GM19239 (cell line): Measurements from ENCODE around the gene RASD1.

ENCODE experiments used
- DNase-seq: peaks from one replicate; pipeline ENCODE4 v3.0.0; 2011; ENCODE audit warnings: low spot score; ENCODE audit not compliant: insufficient read length
- FAIRE-seq: peaks from 2 replicates; lab custom pipeline; 2011; peaks lifted over from hg19 to GRCh38; lab: Jason Lieb, UNC

Gene RASD1, protein sequence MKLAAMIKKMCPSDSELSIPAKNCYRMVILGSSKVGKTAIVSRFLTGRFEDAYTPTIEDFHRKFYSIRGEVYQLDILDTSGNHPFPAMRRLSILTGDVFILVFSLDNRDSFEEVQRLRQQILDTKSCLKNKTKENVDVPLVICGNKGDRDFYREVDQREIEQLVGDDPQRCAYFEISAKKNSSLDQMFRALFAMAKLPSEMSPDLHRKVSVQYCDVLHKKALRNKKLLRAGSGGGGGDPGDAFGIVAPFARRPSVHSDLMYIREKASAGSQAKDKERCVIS

DNA sequence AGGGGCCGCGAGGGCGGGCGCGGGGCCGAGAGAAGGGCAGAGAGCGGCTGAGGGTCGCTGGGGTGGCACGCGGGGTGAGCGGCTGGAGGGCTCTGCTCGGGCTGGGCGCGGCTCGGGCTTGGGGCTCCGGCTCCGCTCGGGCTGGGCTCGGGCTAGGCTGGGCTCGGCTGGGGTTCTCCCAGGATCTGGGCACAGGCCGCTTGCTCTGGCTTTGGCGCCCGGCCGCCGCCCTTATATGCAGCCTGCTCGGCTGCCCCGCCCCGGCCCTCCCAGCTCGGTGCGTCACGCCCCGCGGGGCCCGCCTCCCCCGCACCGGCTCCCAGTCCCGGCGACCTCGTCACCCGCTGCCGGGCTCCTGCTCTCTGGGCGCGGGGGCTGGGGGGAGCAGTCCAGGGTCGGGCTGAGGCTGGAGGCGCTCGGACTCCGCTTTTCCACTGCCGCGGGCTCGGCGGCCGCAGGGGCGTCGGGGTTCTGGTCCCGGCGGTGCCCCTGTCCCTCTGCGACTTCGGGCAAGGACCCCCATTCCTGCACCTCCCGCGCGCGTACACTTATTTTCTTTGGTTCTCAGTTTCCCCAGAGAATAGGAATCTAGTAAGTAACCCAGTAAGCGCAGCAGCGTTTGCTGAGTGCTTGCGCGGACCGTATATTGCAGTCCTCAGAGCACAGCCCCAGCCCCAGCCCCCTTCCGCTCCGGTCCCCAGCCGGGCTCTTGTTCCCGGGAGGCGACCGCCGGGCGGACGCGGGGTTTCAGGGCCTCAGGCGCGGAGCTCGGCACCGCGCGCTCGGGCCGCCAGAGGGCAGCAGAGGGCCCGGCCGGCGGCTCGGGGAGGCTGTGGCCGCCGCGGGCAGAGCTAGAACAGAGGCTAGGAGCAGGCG, at the start of gene RASD1:
Gene RASD1, minus strand, starts transcription at position 207 of the 876 bp plus-strand sequence. CDS start 214 bp downstream, outside the sequence.
- peak; percentile 97 for DNase-seq
- peak; percentile 68 for FAIRE-seq

DNA sequence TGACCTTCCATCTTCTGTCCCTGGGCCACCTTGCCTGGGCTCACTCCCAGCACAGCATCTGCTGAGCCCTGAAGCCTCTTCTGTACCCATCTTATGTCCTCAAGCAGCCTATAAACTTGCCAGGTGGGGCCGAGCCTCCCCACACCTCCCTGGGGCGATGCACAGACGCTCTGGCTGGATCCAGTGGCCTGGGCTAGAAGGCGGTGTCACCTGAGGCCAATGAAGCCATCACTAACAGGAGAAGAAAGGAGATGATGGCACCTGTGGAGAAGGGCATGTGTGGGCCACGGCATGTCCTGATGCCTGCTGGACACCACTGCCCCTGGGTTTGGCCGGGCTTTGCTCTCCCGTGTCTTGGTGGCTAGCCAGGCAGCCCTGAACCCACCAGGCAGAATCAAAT, 49.8 kb upstream of the RASD1 start:
- no peak for DNase-seq
- no peak for FAIRE-seq

DNA sequence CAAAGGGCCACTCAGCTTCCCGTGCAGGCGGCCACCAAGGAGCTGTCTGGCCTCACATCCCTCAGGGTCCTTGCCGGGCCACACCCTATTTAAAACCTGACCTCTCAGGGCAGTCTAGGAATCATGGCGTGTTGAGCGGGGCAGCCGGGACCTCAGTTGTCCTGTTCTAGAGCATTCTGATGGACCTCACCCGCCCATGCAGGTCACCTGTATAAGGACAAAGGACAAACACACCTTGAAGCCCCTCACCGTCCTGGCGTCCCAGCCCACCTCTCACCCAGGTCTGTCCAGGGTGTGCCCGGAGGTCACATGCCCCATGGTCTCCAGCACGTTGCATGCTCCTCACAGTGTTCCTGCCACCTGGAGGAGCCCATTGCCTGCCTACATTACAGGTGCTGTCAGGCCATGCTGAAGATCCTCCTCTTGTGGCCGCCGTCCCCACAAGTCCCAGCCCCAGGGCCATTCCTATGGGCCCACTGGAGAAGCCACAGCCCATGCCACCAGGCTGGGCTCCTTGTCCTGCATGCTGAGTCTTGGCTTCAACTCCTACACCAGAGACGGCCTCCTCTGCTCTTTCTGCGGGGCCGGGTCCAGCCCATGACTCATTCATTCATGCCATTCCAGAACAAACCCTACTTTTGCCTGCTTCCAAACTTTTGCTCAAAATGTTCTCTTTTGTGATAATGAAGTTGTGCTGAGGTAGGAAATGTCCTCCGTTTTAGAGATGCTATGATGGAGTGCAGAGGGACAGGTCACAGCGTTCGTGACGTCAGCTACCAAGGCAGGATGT, 49.0 kb upstream of the RASD1 start:
- no peak for FAIRE-seq
- DNase-seq, result no peak

DNA sequence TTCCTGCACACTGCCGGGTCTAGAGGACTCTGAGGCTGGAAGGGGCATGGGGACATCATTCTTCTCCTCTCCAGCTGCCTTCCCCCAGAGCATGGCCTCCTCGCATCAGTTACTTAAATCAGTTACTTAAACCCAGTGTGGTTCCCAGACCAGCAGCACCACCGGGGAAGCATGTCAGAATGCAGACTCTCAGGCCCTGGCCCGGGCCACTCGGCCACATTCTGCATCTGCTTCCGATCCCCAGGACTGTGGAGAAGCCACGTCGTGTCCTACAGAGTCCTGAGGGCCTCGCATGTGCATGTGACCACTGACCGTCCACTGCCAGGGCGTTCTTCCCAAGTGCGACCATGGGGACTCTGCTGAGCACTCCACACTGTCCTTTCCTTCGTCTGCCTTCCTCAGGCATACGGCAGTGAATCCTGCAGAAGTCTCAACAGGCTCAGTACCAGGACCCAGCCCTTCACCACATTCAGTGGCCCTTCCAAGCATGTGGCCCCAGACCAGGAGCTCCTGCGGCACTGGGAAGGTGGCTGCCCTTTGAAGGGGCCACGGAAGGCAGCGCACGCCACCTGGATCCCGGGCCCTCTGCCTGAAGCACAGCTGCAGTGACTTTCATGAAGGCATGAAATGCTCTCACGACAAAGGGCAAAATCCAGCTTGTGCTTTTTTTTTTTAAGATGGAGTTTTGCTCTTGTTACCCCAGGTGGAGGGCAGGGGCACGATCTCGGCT, 46.9 kb upstream of the RASD1 start:
- DNase-seq (no peak), FAIRE-seq (no peak)

DNA sequence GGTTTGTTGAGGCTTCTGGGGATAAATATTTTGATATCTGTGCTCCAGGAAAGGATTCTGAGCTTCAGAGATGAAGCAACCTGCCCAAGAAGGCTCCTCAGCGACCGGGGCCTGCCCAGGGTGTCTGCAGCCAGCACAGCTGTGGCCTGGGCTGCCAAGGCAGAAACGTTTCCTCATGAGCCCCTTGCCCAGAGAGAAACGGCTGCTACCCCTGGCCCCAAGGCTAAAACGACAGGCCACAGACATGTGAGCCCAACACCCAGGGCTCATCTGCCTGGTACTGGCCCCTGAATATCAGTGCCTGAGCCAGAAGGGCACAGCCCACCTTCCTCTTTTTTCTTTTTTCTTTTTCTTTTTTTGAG, 45.4 kb upstream of the RASD1 start:
- DNase-seq, result no peak
- FAIRE-seq, result no peak

DNA sequence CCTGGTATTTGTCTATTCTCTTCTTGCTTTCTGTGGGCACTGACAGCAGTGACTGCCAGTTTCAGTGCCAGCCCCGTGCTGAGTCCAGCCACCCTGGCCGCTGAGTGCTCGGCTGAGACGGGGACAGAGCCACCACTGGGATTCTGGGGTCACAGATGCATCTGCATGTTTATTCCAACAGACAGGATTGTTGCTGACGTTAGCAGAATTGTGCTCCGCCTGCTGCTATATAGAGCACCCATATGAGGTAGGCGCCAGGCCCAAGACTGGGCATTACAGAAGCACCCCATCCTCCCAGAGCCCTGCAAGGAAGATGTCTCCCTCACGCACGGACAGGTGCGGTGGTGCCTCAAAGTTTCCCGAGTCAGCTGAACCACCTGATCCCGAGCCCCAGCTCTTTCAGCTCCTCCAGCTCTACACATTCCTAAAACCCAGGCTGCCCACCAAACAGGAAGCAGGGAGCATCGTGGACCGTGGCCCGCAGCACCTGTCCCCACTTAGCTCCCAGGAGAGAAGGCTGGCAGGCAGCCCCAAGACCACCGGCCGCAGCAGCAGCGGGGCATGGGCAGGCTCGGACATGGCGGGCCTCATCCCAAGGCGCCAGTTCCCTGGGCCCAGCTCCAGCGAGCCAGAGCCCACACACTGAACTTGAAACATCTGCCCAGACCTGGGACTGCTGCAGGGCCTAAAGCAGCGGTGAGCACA, 44.9 kb upstream of the RASD1 start:
- no peak for FAIRE-seq
- DNase-seq, result no peak

DNA sequence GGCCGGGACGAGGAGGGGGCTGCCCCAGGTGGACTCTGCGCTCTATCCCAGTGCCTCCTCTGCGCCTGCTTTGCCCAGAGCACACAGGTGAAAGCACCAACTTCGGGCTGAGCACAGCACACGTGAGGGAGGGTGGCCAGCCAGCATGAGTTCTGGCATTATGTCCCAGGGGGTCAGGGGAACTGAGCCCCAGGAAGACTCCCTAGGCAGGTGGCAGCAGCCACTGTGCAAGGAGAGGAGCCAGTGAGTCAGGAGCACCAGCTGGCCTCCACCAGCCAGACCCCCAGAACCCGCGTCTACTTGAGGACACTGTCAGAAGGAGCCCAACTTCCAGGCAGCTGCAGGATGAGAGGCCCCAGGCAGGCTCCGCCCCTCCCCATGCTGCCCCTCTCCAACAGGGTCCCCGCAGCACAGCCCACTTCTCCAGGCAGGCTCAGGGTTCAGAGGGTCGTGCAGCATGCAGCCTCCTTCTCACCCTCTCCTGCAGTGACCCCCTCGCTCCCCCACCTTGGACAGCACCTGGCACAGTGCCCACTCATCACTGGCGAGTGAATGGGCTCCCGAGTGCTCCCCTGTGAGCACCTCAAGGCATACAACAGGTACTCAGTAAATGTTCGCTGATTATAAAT, 44.2 kb upstream of the RASD1 start:
- FAIRE-seq, result no peak
- DNase-seq, result no peak

DNA sequence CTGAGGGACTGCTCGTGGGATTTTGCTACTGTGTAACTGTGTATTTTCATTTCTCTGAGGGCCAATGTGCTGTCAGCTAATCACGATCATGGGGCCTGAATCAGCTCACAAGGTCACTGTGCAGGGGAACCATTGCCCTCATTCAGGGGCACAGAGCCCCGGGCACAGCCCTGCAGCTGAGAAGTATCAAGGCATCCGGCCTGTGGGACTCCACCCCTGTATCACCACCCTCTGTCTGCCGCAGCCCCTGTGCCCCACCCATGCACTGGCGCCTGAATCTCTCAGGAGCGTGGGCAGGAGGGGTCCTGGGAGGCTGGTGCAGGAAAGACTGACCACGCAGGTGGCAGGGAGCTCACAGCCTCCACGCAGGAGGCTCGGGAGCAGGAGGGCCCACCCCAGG, 43.4 kb upstream of the RASD1 start:
- FAIRE-seq (no peak), DNase-seq (no peak)

DNA sequence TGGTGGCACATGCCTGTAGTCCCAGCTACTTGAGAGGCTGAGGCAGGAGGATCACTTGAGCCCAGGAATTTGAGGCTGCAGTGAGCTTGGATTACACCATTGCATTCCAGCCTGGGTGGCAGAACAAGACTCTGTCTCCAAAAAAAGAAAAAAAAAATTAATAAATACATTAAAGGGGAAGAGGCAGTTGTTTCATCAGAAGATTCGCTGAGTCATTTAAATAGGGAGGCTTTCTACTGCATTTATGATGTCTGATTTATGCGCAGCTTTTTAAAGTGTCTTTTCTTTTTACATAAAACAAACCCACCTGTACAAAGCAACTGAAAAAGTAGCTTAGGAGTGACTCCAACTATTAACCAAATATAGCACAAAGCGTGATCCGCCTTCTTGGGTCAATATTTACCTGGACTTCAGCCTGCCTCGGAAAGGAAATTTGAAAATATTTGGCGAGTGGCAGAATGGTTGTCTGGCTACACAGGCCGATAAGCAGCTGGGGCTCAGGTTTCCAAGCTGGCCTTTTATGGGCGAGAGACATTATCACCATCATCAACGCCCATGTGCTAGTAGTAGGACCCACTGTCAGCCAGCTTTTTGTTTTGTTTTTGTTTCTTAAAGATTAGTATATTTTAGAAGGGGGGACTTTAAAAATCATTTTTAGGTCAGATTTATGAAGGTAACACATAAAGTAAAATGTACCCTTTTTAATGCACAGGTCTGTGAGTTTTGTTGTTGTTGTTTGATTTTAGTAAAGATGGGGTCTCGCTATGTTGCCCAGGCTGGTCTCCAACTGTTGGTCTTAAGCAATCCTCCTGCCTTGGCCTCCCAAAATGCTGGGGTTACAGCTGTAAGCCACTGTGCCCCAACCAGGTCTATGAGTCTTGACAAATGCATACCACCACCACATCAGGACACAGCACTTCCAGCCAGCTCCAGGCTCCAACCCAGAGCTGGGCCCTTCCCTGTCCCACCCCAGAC, 42.5 kb upstream of the RASD1 start:
- DNase-seq, result no peak
- no peak for FAIRE-seq

DNA sequence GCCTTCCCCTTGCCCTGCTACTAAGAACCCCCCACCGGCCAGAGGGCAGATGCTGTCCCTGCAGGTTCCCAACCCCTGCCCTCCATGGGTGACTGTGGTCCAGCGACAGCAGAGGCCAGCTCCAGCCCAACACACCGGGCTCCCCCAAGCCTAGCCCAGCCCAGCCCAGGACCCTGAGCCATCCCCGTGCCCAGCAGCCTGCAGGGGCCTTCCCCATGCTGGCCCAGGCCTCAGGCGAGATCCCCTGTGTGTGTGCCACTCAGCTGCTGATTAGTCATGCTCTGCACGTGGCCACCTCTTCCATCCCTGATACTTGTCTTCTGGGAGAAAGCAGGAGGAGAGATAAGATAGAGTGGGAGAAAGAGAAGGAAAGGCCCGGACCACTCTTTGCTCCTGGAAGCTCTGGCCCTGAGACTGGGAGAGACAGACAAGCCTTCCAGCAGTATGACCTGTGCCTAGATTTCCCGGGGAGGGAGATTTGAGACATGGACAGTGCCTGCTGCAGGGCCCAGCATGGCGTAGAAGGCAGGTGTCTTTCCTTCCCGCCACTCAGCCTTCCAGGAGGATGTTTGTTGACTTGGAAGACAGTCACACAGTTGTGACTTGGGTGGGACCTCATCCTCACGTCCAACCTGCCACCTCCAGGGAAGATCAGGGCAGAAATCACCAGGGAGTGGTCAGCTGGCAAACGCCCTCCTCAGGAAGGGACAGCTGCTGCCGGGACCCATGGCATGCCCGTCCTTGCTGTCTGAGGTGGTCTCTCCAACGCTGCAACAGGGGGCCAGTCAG, 41.3 kb upstream of the RASD1 start:
- FAIRE-seq (no peak), DNase-seq (no peak)

DNA sequence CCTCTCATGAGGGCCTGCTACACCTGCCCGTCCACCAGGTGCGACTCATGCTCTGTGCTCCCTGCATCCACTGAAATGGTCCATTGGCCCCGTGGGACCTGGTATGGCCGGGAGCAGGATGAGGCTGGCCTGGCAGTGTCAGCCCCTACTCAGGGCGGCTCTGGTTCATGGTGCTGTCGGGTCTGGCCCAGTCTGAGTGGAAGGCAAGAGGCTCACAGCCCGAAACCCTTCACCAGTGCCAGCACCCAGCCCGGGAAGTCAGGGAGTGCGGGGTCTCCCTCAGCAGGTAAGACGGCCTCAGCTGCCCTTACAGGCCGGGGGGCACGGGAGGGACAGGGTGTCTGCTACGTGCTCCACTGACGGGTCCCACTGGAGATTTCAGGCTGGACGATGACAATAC, 40.5 kb upstream of the RASD1 start:
- no peak for DNase-seq
- FAIRE-seq, result no peak

DNA sequence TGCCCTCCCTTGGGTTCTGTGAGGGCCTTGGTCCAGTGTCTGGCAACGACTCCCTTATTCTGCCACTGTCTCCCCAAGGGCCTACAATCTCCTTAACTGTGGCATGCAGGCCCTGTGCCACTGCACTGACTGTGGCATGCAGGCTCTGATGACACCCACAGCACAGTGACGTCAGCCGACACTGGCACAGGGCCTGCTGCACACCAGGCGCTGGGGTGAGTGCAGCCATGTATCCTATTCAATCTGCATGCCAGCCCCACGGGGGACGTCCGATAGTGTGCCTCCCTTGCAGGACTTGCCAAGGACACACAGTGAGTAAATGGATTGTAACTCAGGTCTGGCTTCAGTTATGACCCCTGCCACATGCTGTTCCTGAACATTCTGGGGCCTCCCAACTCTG, 39.8 kb upstream of the RASD1 start:
- no peak for DNase-seq

DNA sequence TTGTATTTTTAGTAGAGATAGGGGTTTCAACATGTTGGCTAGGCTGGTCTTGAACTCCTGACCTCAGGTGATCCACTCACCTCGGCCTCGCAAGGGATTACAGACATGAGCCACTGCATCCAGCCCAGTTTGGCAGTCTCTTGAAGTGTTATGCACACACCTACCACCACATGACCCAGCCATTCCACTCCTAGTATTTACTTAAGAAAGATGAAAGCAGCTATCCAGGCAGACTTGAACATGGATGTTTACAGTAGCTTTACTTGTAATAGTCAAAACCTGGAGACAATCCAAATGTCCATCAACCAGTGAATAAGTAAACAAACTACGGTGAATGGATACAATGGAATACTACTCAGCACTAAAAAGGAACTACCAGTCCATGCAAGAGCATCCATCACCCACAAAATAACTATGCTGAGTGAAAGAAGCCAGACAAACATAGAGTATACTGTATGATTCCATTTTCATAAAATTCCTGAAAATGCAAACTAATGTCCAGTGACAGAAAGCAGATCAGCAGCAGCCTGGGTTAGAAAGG, 37.8 kb upstream of the RASD1 start:
- DNase-seq (no peak), FAIRE-seq (no peak)

More for the DNA sequence above, 39.8 kb upstream of the RASD1 start:
- no peak for FAIRE-seq

DNA sequence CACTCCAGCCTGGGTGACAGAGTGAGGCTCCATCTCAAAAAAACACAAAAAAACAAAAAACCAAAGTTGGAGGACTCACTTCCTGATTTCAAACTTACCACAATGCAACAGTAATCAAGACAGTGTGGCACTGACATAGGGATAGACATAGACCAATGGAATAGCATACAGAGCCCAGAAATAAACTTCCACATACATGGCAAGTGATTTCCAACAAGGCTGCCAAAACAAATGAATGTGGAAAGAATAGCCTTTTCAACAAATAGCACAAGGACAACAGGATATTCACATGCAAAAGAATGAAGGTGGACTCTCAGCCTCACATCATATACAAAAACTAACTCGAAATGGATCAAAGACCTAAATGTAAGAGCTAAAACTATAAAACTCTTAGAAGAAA, 36.8 kb upstream of the RASD1 start:
- no peak for DNase-seq
- no peak for FAIRE-seq

DNA sequence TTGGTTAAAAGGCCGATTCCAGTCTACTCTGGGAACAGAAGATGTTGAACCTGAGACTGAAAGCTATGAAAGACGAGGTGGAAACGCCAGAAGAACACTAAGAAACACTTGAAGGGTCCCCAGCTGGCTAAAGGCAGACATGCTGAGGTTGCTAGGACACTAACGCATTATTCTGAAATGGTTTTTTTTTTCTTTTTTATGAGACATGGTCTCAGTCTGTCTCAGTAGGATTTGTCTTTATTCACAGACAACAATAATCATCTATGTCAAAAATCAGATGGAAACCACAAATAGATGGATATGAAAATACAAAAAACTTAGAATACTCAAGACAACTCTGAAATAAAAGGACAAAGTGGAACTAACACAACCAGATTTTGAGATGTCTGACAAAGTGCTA, 35.0 kb upstream of the RASD1 start:
- DNase-seq (no peak), FAIRE-seq (no peak)

DNA sequence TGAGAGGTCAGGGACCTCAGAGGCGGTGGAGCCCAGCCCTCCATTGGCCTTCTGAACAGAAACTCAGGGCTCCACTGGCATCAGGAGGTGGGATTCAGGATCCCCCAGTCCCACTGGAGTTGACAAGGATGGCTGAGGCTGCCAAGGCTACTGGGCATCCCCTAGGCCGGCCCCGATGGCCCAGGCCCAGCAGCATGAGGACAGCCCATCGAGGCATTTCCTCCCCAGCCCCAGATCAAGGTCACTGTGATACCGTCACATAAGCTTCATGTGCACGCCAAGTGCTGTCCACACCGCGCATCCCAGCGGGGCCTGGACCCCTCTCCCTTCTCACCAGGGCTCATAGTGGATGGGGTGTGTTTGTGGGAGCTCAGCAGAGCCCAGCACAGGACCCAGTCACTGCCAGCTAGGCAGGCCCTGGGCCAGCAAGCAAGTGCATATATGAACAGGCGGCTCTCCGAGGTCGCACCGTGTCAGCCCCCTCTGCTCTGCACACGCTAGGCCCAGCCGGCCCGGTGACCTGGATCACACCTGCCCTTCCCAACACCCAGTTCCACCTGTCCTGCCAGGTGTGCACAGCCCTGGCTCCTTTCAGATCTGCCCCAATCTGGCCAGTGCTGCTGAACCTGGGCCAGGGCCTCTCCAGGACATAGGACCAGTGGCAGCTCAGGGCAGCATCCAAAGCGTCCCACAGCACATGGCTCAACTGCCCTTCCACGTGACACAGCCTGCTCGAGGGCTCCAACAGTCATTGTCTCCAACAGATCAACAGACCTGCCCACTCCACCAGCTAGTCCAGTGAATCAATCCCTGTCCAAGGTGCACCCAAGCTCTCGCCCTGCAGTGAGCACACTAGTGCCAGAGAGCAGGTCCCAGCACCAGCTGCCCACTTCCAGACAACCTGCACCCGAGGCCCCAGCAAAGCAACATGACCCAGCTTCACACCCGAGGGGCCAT, 32.8 kb upstream of the RASD1 start:
- DNase-seq, result no peak
- no peak for FAIRE-seq
